Measurements from ENCODE around the gene SLC6A15.

Gene SLC6A15

GRCh38 chr12:84875241-84875640 lies 37.4 kb downstream of the SLC6A15 start:
- FAIRE-seq (no peak), DNase-seq (ENCODE audit: insufficient read length, low spot score) (no peak)

DNA sequence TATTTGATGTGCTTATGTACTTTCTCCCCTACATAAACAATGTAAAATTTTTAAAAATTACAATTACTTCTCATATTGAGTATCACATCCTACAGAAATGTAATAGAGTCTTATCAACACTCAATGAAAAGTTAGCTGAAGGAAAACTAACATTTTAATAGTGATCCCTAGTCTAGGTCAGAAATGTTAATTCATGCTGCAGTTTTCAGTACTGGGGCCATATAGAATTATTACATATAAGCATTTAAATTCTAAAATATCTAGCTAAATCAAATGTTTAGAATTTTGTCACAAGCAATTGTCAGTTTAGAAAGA lies 37.8 kb downstream of the SLC6A15 start:
- DNase-seq (ENCODE audit: insufficient read length, low spot score) (no peak), FAIRE-seq (no peak)

GRCh38 chr12:84874125-84874824 lies 38.3 kb downstream of the SLC6A15 start:
- FAIRE-seq (no peak), DNase-seq (ENCODE audit: insufficient read length, low spot score) (peak; percentile 14)

- no peak for FAIRE-seq
Measured at GRCh38 chr12:84862186-84862585, 50.4 kb downstream of the SLC6A15 start.

GRCh38 chr12:84860718-84861117 lies 51.9 kb downstream of the SLC6A15 start:
- no peak for DNase-seq (ENCODE audit: insufficient read length, low spot score)
- no peak for FAIRE-seq

More at GRCh38 chr12:84862186-84862585, 50.4 kb downstream of the SLC6A15 start:
- DNase-seq (ENCODE audit: insufficient read length, low spot score) = no peak

GRCh38 chr12:84858796-84859195 lies 53.8 kb downstream of the SLC6A15 start:
- FAIRE-seq = no peak
- no peak for DNase-seq (ENCODE audit: insufficient read length, low spot score)

DNA sequence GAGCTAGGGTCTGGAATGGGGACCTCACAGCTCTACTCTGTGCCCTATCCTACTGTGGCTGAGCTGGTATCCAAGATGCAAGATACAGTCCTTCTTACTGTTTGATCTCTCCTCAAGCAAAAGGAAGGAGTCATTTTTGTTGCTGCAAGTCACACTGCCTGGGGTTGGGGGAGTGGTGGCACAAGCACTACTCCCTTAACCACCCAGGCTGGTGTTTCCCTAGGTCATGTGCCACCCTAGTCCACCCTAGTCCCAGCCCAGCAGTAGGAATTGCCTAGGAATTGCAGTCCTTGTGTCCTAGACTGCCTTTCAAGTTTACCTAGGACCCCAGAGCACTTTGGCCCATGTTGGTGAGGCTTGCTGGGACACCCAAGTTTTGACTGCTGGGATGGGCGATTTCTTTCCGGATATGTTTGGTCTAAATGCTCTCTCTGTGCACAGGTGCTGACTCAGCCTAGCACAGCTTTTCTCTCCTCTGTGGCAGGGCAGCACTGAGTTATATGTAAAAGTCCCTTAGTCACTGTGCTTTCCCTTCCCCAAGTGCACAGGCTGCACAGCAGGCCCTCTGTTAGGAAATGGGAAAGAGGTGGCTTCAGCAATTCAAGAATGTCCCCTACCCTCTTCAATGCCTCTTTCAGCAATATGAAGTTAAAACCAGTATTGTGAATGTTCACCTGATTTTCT lies 54.9 kb downstream of the SLC6A15 start:
- DNase-seq (ENCODE audit: insufficient read length, low spot score) = no peak
- FAIRE-seq = no peak

DNA sequence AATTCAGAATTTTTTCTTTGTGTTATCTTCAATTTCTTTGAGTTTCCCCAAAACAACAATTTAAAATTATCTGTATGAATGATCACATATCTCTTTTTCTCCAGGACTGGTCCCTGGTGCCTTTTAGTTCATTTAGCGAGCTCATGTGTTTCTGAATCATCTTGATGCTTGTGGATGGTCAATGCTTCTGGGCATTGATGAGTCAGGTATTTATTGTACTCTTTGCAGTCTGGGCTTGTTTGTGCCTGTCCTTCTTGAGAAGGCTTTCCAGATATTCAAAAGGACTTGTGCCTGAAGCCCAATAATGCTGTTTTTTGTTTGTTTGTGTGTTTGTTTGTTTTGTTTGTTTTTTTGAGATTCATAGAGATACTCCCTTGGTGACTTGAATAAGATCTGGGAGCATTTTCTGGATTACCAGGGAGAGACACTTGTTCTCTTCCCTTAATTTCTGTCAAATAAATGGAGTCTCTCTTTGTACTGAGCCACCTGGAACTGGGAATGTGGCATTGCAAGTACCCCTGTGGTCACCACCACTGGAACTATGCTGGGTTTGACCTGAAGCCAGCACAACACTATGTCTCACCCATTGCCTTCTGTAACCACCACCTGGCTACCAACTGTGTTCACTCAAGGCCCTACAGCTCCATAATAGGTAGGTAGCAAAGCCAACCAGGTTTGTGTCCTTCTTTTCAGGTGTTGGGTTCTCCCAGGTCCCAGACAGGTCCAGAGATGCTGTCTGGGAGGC lies 56.3 kb downstream of the SLC6A15 start:
- DNase-seq (ENCODE audit: insufficient read length, low spot score) = no peak
- FAIRE-seq = no peak

GRCh38 chr12:84843593-84844144 lies 68.9 kb downstream of the SLC6A15 start:
- no peak for FAIRE-seq

DNA sequence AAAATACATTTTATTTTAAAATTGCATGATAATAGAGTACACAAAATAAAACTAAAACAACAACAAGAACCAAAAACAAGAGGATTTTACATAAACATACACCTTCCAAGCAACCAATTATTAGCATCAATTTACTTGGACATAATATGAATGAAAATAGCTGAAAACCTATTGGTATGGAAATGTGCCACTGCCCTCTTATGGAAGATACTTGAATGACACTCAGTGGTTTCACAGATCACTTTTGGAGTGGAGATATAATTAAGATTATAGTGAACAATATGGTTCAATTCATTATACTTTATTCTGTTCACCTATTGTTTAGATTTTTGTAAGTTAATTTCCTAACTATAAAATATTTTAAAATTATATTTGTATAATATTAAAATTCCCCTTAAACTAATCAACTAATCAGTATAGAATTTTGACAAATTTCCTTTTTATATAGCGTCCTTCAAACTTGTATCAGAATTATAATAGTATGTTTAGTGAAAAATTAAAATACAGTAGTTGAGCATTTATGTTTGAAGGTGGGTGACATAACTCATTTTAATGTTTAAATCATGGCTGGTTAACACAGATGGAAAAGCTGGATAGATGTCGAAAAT lies 70.1 kb downstream of the SLC6A15 start:
- FAIRE-seq = no peak

More at GRCh38 chr12:84843593-84844144, 68.9 kb downstream of the SLC6A15 start:
- DNase-seq (ENCODE audit: insufficient read length, low spot score) = no peak

GRCh38 chr12:84841591-84841990 lies 71.0 kb downstream of the SLC6A15 start:
- FAIRE-seq (no peak), DNase-seq (ENCODE audit: insufficient read length, low spot score) (no peak)

More for the DNA sequence above, 70.1 kb downstream of the SLC6A15 start:
- peak; percentile 10 for DNase-seq (ENCODE audit: insufficient read length, low spot score)

DNA sequence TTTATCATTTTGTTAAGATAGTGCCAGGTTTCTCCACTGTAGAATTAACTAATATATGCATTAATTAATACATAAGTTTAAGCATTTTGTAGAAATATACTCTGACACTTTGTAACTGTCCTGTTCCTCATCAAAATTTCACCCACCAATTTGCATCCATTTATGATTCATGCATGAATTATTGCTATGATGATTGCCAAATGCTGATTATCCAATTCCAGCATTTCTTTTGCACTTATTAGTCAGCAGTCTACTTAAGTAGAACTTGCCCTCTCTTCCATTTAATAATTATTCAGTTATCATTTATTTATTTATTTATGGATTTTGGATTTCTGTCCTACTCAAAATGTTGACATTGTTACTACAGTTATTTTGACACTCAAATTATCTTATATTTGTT lies 72.2 kb downstream of the SLC6A15 start:
- no peak for FAIRE-seq

GRCh38 chr12:84826925-84827324 lies 85.7 kb downstream of the SLC6A15 start:
- DNase-seq (ENCODE audit: insufficient read length, low spot score) = no peak
- FAIRE-seq = no peak

More for the DNA sequence above, 72.2 kb downstream of the SLC6A15 start:
- no peak for DNase-seq (ENCODE audit: insufficient read length, low spot score)

DNA sequence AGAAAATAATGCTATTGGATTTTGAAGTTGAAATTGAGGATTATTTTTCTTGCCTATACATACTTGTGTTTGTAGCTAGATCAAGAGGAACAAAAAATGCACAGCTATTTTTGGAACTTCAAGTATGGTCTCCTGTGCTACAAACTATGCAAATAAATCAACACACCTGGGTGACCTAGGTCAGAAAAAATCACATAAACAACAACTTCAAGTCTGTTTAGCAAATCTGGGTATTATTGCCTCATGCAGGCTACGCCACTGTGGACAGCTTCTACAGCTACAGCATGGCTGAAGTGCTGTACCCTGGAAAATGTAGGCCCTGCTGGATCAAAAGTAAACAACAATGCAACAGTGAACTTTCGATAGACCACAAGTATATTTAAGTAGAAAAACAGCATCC lies 87.5 kb downstream of the SLC6A15 start:
- FAIRE-seq (no peak), DNase-seq (ENCODE audit: insufficient read length, low spot score) (no peak)

- no peak for DNase-seq (ENCODE audit: insufficient read length, low spot score)
- FAIRE-seq = no peak
Measured at GRCh38 chr12:84822525-84822924, 90.1 kb downstream of the SLC6A15 start.

GRCh38 chr12:84816916-84817695 lies 95.5 kb downstream of the SLC6A15 start:
- DNase-seq (ENCODE audit: insufficient read length, low spot score) = no peak
- no peak for FAIRE-seq

- no peak for FAIRE-seq
- DNase-seq (ENCODE audit: insufficient read length, low spot score) = no peak
Measured at GRCh38 chr12:84814664-84815245, 97.8 kb downstream of the SLC6A15 start.

GRCh38 chr12:84813780-84814663 lies 98.6 kb downstream of the SLC6A15 start:
- FAIRE-seq (no peak), DNase-seq (ENCODE audit: insufficient read length, low spot score) (no peak)

- DNase-seq (ENCODE audit: insufficient read length, low spot score) = no peak
- no peak for FAIRE-seq
Measured at GRCh38 chr12:84811291-84811690, 101.3 kb downstream of the SLC6A15 start.

All from HTR-8/SVneo (cell line).